MG63 (cell line): ENCODE data around the gene ZWILCH. TPM values are rescaled to one million over a fixed set of nuclear protein-coding genes. Genes with fewer than 3 reads are reported as not detected.

Experiments
- total RNA-seq: library from RNA; depleted of rRNA; stranded (reverse); fragments of >200 nt; shearing (Covaris generic); gene quantifications from 2 replicates; pipeline ENCODE4 v1.2.3, GENCODE V29; 2014; ENCODE audit warnings: low replicate concordance; rRNA removed

ZWILCH gene
- total RNA-seq, 1 experiment from 2014 or later: 36.4 TPM

Other genes with a start within 250 kb of the ZWILCH start
- 23.4 and 35.9 TPM in 2 replicates for gene DIS3L, start 211.8 kb upstream of the ZWILCH start, total RNA-seq
- gene TIPIN, start 148.6 kb upstream of the ZWILCH start, total RNA-seq: 37.9 and 66.5 TPM in 2 replicates
- 14.4 and 20.0 TPM in 2 replicates for gene MAP2K1, start 118.4 kb upstream of the ZWILCH start, total RNA-seq
- 35.4 and 40.8 TPM in 2 replicates for gene SNAPC5, start 7.6 kb upstream of the ZWILCH start, total RNA-seq
- 9,593 and 13,354 TPM in 2 replicates for gene RPL4, start 471 bp upstream of the ZWILCH start, total RNA-seq
- gene LCTL, start 60.7 kb downstream of the ZWILCH start, total RNA-seq: 0.43 TPM in 1 of 2 replicates, not detected in the other
- gene SMAD6, start 196.9 kb downstream of the ZWILCH start, total RNA-seq: 34.3 and 37.8 TPM in 2 replicates